ENCODE results near the gene SLC6A17.

The SLC6A17 gene

DNA sequence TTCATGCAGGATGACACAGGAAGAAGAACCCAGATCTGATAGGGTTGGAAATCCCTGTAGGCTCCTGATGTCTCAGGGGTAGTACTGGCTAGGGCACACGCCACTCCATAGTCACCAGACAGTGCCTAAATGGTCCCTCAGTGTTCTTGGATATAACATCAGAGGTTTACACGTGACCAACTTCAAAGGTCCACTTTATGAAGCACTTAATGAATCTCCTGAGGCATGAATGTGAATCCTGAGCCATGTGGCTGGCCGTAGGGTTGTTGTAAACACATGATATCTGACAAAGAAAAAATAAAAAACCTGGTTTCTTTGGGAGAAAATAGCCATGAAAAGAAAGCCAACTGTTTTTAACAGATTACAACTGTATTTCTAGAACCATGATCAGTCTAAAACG is 27.5 kb downstream of the SLC6A17 start:
- no peak overlapping the region for H3K4me3 ChIP-seq (ENCODE audit: low read depth, low read length)
- TF ChIP-seq, protein P1, sequence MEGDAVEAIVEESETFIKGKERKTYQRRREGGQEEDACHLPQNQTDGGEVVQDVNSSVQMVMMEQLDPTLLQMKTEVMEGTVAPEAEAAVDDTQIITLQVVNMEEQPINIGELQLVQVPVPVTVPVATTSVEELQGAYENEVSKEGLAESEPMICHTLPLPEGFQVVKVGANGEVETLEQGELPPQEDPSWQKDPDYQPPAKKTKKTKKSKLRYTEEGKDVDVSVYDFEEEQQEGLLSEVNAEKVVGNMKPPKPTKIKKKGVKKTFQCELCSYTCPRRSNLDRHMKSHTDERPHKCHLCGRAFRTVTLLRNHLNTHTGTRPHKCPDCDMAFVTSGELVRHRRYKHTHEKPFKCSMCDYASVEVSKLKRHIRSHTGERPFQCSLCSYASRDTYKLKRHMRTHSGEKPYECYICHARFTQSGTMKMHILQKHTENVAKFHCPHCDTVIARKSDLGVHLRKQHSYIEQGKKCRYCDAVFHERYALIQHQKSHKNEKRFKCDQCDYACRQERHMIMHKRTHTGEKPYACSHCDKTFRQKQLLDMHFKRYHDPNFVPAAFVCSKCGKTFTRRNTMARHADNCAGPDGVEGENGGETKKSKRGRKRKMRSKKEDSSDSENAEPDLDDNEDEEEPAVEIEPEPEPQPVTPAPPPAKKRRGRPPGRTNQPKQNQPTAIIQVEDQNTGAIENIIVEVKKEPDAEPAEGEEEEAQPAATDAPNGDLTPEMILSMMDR (IDR thresholded peaks at IDR 0.05; ENCODE audit: control insufficient read depth, extremely low read depth, insufficient read depth) = no peak
- DNase-seq (ENCODE audit: low read depth) = no peak

DNA sequence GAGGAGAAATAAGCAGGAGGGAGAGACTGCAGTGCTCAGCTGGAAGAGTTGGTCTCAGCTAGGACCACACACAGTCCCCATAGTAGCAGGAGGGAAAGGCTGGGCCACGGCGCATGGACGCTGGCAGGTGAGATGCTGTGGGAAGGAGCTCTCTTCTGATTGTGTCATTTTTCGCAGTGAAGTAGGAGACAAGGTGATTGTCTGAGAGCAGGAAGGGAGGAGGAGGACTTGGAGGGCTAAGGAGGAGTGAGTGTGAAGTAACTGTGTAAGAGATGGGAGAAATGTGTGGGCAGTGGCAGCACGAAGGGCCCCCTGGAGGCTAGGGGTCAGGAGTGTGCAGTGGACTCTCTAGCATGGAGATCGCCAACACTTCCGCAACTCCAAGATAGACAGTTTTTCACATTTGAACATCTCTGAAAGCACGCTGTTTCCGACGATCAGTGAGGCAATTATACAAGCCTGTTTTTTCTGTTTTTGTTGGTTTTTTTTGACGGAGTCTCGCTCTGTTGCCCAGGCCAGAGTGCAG is 33.4 kb downstream of the SLC6A17 start:
- TF ChIP-seq, protein P1 (IDR thresholded peaks at IDR 0.05; ENCODE audit: control insufficient read depth, extremely low read depth, insufficient read depth) = no peak
- DNase-seq (ENCODE audit: low read depth) = no peak
- no peak overlapping the region for H3K4me3 ChIP-seq (ENCODE audit: low read depth, low read length)

DNA sequence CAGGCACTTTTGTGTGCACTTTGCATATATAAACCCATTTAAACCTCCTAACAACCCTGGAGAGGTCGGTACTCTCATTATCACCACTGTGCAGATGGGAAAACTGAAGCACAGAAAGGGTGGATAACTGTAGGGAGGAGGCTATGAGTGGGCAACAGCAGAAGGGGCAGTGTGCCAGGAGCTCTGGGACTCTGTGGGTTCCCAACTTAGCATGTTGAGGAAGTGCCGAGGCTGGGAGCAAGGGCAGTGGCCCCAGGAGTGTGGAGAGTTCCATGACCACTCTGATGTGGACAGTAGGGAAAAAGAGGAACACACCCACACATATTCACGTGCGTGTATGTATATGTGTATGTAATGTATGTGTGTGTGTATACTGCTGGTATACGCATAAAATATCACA is 34.2 kb downstream of the SLC6A17 start:
- TF ChIP-seq, protein P1 (IDR thresholded peaks at IDR 0.05; ENCODE audit: control insufficient read depth, extremely low read depth, insufficient read depth) = no peak
- DNase-seq (ENCODE audit: low read depth) = no peak
- no peak overlapping the region for H3K4me3 ChIP-seq (ENCODE audit: low read depth, low read length)

DNA sequence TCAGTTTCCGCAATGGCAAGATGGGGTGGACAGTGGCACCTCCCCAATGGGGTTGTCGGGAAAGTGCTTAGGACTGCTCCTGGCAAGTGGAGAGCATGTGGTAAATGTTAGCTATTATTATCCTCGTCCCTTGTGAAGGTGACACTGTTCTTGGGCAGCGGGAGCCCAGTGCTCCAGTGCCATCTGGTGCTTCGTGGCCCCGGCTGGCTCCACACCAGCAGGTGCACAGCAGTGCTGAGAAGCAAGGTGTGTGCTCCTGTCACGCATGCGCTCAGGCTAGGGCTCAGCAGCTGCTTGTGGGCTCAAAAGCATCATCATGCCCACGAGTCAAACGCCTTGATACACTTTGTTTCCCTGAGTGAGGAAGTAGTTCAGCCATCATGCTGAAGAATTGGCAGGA is 34.9 kb downstream of the SLC6A17 start:
- no peak for DNase-seq (ENCODE audit: low read depth)
- no peak overlapping the region for H3K4me3 ChIP-seq (ENCODE audit: low read depth, low read length)
- TF ChIP-seq, protein P1 (IDR thresholded peaks at IDR 0.05; ENCODE audit: control insufficient read depth, extremely low read depth, insufficient read depth) = no peak

DNA sequence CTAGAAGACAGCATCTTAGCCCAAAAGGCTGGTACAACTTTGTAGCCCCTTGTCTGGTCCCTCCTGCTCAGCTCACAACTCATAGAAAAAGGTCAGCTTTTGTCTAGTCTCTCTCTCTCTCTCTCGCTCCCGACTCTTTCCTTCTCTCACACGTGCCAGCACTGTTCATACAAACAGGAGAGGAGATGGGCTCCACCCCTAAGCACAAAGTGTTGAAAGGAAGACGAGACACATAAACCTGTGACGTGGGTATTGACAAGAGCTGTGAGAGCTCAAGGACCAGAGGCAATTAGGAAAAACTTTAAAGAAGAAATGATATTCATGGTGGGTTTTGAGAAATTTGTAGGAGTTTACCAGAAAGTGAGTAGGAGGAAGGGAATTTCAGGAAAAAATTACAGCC is 36.3 kb downstream of the SLC6A17 start:
- H3K4me3 ChIP-seq (ENCODE audit: low read depth, low read length) = no peak overlapping the region
- DNase-seq (ENCODE audit: low read depth) = peak; percentile 28
- TF ChIP-seq, protein P1 (IDR thresholded peaks at IDR 0.05; ENCODE audit: control insufficient read depth, extremely low read depth, insufficient read depth) = no peak

DNA sequence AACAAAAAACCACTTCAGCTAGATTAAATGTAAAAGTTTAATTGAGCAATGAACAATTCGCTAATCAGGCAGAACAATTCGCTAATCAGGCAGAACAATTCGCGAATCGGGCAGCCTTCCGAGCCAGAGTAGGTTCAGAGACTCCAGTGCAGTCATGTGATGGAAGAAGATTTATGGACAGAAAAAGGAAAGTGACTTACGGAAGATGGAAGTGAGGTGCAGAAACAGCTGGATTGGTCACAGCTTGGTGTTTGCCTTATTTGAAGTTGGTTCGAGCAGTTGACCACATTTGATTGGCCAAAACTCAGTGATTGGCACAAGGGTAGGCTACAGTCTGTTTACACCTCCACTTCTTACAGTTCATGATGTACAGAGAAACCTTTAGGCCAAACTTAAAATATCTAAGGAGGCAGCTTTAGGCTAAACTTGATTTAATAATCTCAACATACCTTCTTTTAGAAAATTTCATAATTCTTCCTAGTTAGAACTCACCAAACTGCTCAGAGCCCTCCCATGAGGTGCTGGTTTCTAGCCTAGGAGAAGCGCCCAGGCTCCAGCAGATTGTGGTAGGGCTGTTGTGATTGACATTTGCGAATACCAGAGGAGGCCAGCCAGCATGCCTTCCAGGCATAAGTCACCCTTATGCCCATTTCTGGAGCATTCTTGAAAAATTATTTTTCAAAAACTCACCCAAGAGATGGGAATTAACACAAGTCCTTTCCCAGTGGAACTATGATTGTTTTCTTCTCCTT is 37.0 kb downstream of the SLC6A17 start:
- TF ChIP-seq, protein P1 (IDR thresholded peaks at IDR 0.05; ENCODE audit: control insufficient read depth, extremely low read depth, insufficient read depth) = no peak
- no peak for DNase-seq (ENCODE audit: low read depth)
- no peak overlapping the region for H3K4me3 ChIP-seq (ENCODE audit: low read depth, low read length)
